Suprapubic skin (tissue), 4 donors: ENCODE data around the gene XYLT1.

ENCODE experiments used
- POLR2A ChIP-seq, 2 donors: fragments of 450-650 bp; IDR thresholded peaks; one replicate each; pipeline ENCODE4 v1.6.1; 2017; ENCODE audit warnings: antibody characterized with exemption in 2 of 2, mild to moderate bottlenecking in 2 of 2, moderate library complexity in 2 of 2
- POLR2AphosphoS5 ChIP-seq, 3 donors: sonication (generic); formaldehyde crosslinking; IDR thresholded peaks; one replicate each; pipeline ENCODE4 v1.6.1; 2017; ENCODE audit warnings: antibody characterized with exemption in 3 of 3
- TF ChIP-seq, protein P1 (sequence below), 2 donors: fragments of 200-600 bp in 1 of 2; fragments of 450-650 bp in 1 of 2; sonication (generic) in 1 of 2; IDR thresholded peaks; one replicate each; pipeline ENCODE4 v1.5.1; 2016 to 2019; ENCODE audit warnings: antibody characterized with exemption in 2 of 2, mild to moderate bottlenecking in 1 of 2, moderate library complexity in 1 of 2

DNA sequence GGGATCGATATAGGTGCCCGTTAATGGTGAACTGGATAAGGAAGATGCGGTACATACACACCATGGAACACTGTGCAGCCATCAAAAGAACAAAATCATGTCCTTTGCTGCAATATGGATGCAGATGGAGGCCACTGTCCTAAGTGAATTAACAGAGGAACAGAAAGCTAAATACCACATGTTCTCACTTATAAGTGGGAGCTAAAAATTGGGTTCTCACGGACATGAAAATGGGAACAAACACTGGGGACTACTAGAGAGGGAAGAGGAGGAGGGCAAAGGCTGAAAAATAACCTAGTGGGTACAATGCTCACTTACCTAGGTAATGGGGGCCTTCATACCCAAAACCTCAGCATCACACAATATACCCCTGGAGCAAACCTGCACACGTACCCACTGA, 302.6 kb downstream of the XYLT1 start:
- TF ChIP-seq POLR2A (IDR thresholded peaks at IDR 0.05) (no peak), POLR2AphosphoS5 (IDR thresholded peaks at IDR 0.05) (no peak)
- TF ChIP-seq, protein P1, sequence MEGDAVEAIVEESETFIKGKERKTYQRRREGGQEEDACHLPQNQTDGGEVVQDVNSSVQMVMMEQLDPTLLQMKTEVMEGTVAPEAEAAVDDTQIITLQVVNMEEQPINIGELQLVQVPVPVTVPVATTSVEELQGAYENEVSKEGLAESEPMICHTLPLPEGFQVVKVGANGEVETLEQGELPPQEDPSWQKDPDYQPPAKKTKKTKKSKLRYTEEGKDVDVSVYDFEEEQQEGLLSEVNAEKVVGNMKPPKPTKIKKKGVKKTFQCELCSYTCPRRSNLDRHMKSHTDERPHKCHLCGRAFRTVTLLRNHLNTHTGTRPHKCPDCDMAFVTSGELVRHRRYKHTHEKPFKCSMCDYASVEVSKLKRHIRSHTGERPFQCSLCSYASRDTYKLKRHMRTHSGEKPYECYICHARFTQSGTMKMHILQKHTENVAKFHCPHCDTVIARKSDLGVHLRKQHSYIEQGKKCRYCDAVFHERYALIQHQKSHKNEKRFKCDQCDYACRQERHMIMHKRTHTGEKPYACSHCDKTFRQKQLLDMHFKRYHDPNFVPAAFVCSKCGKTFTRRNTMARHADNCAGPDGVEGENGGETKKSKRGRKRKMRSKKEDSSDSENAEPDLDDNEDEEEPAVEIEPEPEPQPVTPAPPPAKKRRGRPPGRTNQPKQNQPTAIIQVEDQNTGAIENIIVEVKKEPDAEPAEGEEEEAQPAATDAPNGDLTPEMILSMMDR (IDR thresholded peaks at IDR 0.05): no peak
